SK-N-SH (cell line): Measurements from ENCODE around the gene NUP107. TPM values are rescaled to one million over a fixed set of nuclear protein-coding genes. Genes with fewer than 3 reads are reported as not detected.

ENCODE experiments used
- CTCF ChIA-PET: fragments of 300-600, 350-600 bp; formaldehyde crosslinking; extraction: SDS; loops from one replicate; lab custom pipeline; 2021; lab: Yijun Ruan, JAX
- POLR2A ChIA-PET: fragments of 350-600 bp; sonication (Branson Sonifier 250); formaldehyde crosslinking; extraction: SDS; loops from one replicate; lab custom pipeline; 2020; ENCODE audit warnings: antibody characterized with exemption, inconsistent platforms; lab: Yijun Ruan, JAX
- DNase-seq: peaks from one replicate; pipeline ENCODE4 v3.0.0; 2012
- H2AFZ ChIP-seq: fragments of 200-600 bp; sonication (generic); 2 replicates; pipeline ENCODE4 v1.8.1; 2016; ENCODE audit warnings: antibody characterized with exemption, mild to moderate bottlenecking, low read depth
- H3F3A ChIP-seq: fragments of 200-600 bp; sonication (generic); replicated peaks from 2 replicates; pipeline ENCODE3; 2016; ENCODE audit warnings: antibody characterized with exemption, mild to moderate bottlenecking; ENCODE audit not compliant: insufficient read depth
- H3K27ac ChIP-seq, 2 experiments: fragments of 200-500 bp in 1 of 2; fragments of 200-600 bp in 1 of 2; sonication (Bioruptor generic) in 1 of 2; sonication (generic), shearing (Covaris generic) in 1 of 2; 2 replicates each; pipeline versions ENCODE4 v1.5.1 to v1.6.1; 2014 to 2016; ENCODE audit warnings: low read depth in 2 of 2, inconsistent platforms in 1 of 2, low read length in 1 of 2, mild to moderate bottlenecking in 1 of 2, mixed read lengths in 1 of 2
- H3K27me3 ChIP-seq: fragments of 200-600 bp; sonication (generic), shearing (Covaris generic); 2 replicates; pipeline ENCODE4 v1.6.1; 2016; ENCODE audit warnings: mixed run types; ENCODE audit not compliant: insufficient read depth
- H3K36me3 ChIP-seq, 2 experiments: fragments of 200-500 bp in 1 of 2; fragments of 200-600 bp in 1 of 2; sonication (Bioruptor generic) in 1 of 2; sonication (generic) in 1 of 2; replicated peaks in 1 of 2; 2 replicates each; pipeline versions ENCODE3 to v1.5.1; 2014 to 2016; ENCODE audit warnings: low read length in 1 of 2, mild to moderate bottlenecking in 1 of 2; ENCODE audit not compliant: insufficient read depth in 2 of 2, control insufficient read depth in 1 of 2
- H3K4me1 ChIP-seq, 2 experiments: fragments of 200-500 bp in 1 of 2; fragments of 200-600 bp in 1 of 2; sonication (Bioruptor generic) in 1 of 2; sonication (generic), shearing (Covaris generic) in 1 of 2; 2 replicates each; pipeline versions ENCODE4 v1.5.1 to v1.6.1; 2014 to 2016; ENCODE audit warnings: low read depth in 1 of 2, low read length in 1 of 2, mixed run types in 1 of 2; ENCODE audit not compliant: insufficient read depth in 2 of 2, control insufficient read depth in 1 of 2
- H3K4me2 ChIP-seq: fragments of 200-600 bp; sonication (generic), shearing (Covaris generic); 2 replicates; pipeline ENCODE4 v1.6.1; 2017; ENCODE audit warnings: mixed run types
- H3K4me3 ChIP-seq, 2 experiments: fragments of 200-500 bp in 1 of 2; fragments of 200-600 bp in 1 of 2; sonication (Bioruptor generic) in 1 of 2; sonication (generic), shearing (Covaris generic) in 1 of 2; 2 replicates each; pipeline versions ENCODE4 v1.5.1 to v1.8.1; 2014 to 2016; ENCODE audit warnings: low read depth in 2 of 2, inconsistent platforms in 1 of 2, low read length in 1 of 2, mild to moderate bottlenecking in 1 of 2, mixed read lengths in 1 of 2, moderate library complexity in 1 of 2
- H3K79me2 ChIP-seq: fragments of 200-600 bp; sonication (generic); 2 replicates; pipeline ENCODE4 v1.8.1; 2017; ENCODE audit warnings: mild to moderate bottlenecking; ENCODE audit not compliant: insufficient read depth
- H3K9ac ChIP-seq: fragments of 200-600 bp; sonication (generic); 2 replicates; pipeline ENCODE4 v1.6.1; 2017; ENCODE audit warnings: mixed run types
- H3K9me2 ChIP-seq: fragments of 200-600 bp; sonication (generic); 2 replicates; pipeline ENCODE4 v1.6.1; 2017; ENCODE audit warnings: mixed run types
- H3K9me3 ChIP-seq: fragments of 200-600 bp; sonication (generic); 2 replicates; pipeline ENCODE4 v1.6.1; 2017; ENCODE audit warnings: mixed run types, mild to moderate bottlenecking, moderate library complexity
- H4K20me1 ChIP-seq: fragments of 200-600 bp; sonication (generic); 2 replicates; pipeline ENCODE4 v1.6.1; 2017; ENCODE audit warnings: mild to moderate bottlenecking, mixed run types; ENCODE audit not compliant: insufficient read depth
- FOSL2 ChIP-seq: IDR thresholded peaks from 2 replicates; pipeline ENCODE4 v1.4.0; 2012; ENCODE audit warnings: low read depth, mild to moderate bottlenecking, moderate library complexity, borderline replicate concordance
- JUND ChIP-seq: IDR thresholded peaks from 2 replicates; pipeline ENCODE4 v1.4.0; 2012
- MEF2A ChIP-seq: IDR thresholded peaks from 2 replicates; pipeline ENCODE4 v1.4.0; 2012; ENCODE audit warnings: low read depth, borderline replicate concordance
- WGBS: methylation state at CpG from one replicate; pipeline ENCODE4 v1.1.6; 2017; ENCODE audit warnings: low lambda C conversion rate; 5-methylcytosine and 5-hydroxymethylcytosine counted together
- polyA plus RNA-seq, 3 experiments: library from polyadenylated mRNA; depleted of rRNA; stranded (reverse); fragments of >200 nt; gene quantifications; 2 replicates each; pipeline ENCODE4 v1.2.3, GENCODE V29; 2012

The NUP107 gene
- polyA plus RNA-seq, 1 of the 3 experiments (the other 2 are of a cell fraction): 30.9 TPM

- TF ChIP-seq MEF2A: no peak
- TF ChIP-seq JUND: 0 out of 2 replicates have a peak, but pooled peaks have one; percentile 30
- TF ChIP-seq FOSL2: peak; percentile 59; the same call in 1 of the 2 replicates
- TF ChIP-seq, all 33 proteins: peak for 2
- POLR2A ChIA-PET: no interaction called here
- no peaks in the 10 kb centered on the region for H3K27me3 ChIP-seq
- no peaks in the 10 kb centered on the region for H3K4me1 ChIP-seq
- no peaks in the 10 kb centered on the region for H3K9me3 ChIP-seq
- CTCF ChIA-PET: no interaction called here
- no peak overlapping the region for H2AFZ ChIP-seq
- DNase-seq: no peak
- H3K4me3 ChIP-seq: no peak overlapping the region
- no peaks in the 10 kb centered on the region for H3K36me3 ChIP-seq
- no peak overlapping the region for H3K9ac ChIP-seq
- H3K27ac ChIP-seq: peak overlapping the region in 1 of 2 experiments; percentile 45; a peak in 1 of 4 replicates
- 68% methylated on average over 3 of the region's 3 CpGs for WGBS
- no peaks in the 10 kb centered on the region for H3K79me2 ChIP-seq
- no peaks in the 10 kb centered on the region for H3K9me2 ChIP-seq
- no peaks in the 10 kb centered on the region for H4K20me1 ChIP-seq
- no peak overlapping the region for H3K4me2 ChIP-seq
- H3F3A ChIP-seq: peaks cover 6% of the 10 kb centered on the region
These were observed 108.0 kb downstream of the NUP107 start for GRCh38 chr12:68794653-68795251.

Other genes with a start within 250 kb of the NUP107 start
- 128 and 140 TPM in 2 replicates for gene RAP1B, start 76.1 kb upstream of the NUP107 start, polyA plus RNA-seq (2012; rRNA removed)
- 5.7 and 6.8 TPM in 2 replicates for gene SLC35E3, start 59.2 kb downstream of the NUP107 start, polyA plus RNA-seq (2012; rRNA removed)
- gene MDM2, start 121.2 kb downstream of the NUP107 start, polyA plus RNA-seq (2012; rRNA removed): 16.9 and 21.5 TPM in 2 replicates
- gene CPM, start 246.2 kb downstream of the NUP107 start, polyA plus RNA-seq (2012; rRNA removed): 10.8 and 11.9 TPM in 2 replicates